GM12878 (cell line): ENCODE data around the gene S1PR4. TPM values are rescaled to one million over a fixed set of nuclear protein-coding genes. Genes with fewer than 3 reads are reported as not detected.

Experiments used
- ETV6 ChIP-seq, 2 experiments: fragments of 450-650 bp in 1 of 2; IDR thresholded peaks in 1 of 2; conservative IDR thresholded peaks in 1 of 2; 2 replicates each; pipeline ENCODE4 v1.6.1; 2014; ENCODE audit warnings: antibody characterized with exemption in 1 of 2, borderline replicate concordance in 1 of 2, low read depth in 1 of 2, mild to moderate bottlenecking in 1 of 2, moderate library complexity in 1 of 2
- GATAD2B ChIP-seq: fragments of 450-650 bp; conservative IDR thresholded peaks from 2 replicates; pipeline ENCODE4 v1.6.1; 2017; ENCODE audit warnings: low read depth, mild to moderate bottlenecking, moderate library complexity
- IKZF1 ChIP-seq: fragments of 450-650 bp; conservative IDR thresholded peaks from 2 replicates; pipeline ENCODE4 v1.6.1; 2017; ENCODE audit warnings: antibody characterized with exemption, mild to moderate bottlenecking
- LARP7 ChIP-seq: fragments of 450-650 bp; IDR thresholded peaks from 2 replicates; pipeline ENCODE4 v1.6.1; 2017; ENCODE audit warnings: mild to moderate bottlenecking
- POLR2AphosphoS5 ChIP-seq: IDR thresholded peaks from 2 replicates; pipeline ENCODE4 v1.6.1; 2011; ENCODE audit warnings: mild to moderate bottlenecking, low read length, inconsistent platforms
- RELA ChIP-seq: fragments of 450-650 bp; IDR thresholded peaks from 2 replicates; pipeline ENCODE4 v1.8.0; 2014; ENCODE audit warnings: borderline replicate concordance; ENCODE audit not compliant: partially characterized antibody
- RUNX3 ChIP-seq: IDR thresholded peaks from 2 replicates; pipeline ENCODE4 v1.6.1; 2012; ENCODE audit warnings: low read length, inconsistent platforms
- SREBF2 ChIP-seq: IDR thresholded peaks from 2 replicates; pipeline ENCODE4 v1.6.1; 2012; ENCODE audit warnings: mild to moderate bottlenecking, low read length
- polyA plus RNA-seq, 11 experiments: library from polyadenylated mRNA; depleted of rRNA in 4 of 11; unstranded in 6 of 11; stranded (reverse) in 5 of 11; fragments of >200 nt; fragmentation: Nextera tagmentation in 4 of 11; fragmentation: Illumina TruSeq in 1 of 11; extraction: Ambion mirVana in 4 of 11; extraction: Trizol in 1 of 11; gene quantifications; 1 replicate in 1 of 11; 2 replicates in 10 of 11; pipeline versions ENCODE4 v1.2.1 to v1.2.3, GENCODE V29; 2011 to 2016; ENCODE audit warnings: inconsistent platforms in 2 of 11, missing spikeins in 2 of 11, low read depth in 1 of 11
- total RNA-seq, 4 experiments: library from RNA; depleted of rRNA in 3 of 4; stranded (reverse); fragments of >200 nt in 3 of 4; fragmentation: Illumina TruSeq in 1 of 4; extraction: Trizol in 1 of 4; gene quantifications; 2 replicates each; pipeline versions ENCODE4 v1.2.1 to v1.2.3, GENCODE V29; 2013 to 2021
- TF ChIP-seq, protein P1 (sequence below), 3 experiments: IDR thresholded peaks in 2 of 3; conservative IDR thresholded peaks in 1 of 3; 2 replicates each; pipeline ENCODE4 v1.5.1; 2011; ENCODE audit warnings: low read depth in 3 of 3, low read length in 3 of 3, mild to moderate bottlenecking in 3 of 3, control low read depth in 2 of 3, moderate library complexity in 2 of 3, inconsistent platforms in 1 of 3, mixed read lengths in 1 of 3; ENCODE audit not compliant: control insufficient read depth in 2 of 3, insufficient read depth in 1 of 3; ENCODE audit errors: extremely low read depth in 1 of 3
- TF ChIP-seq, protein P2 (sequence below): fragments of 450-650 bp; conservative IDR thresholded peaks from 2 replicates; pipeline ENCODE4 v1.6.1; 2017; ENCODE audit warnings: mild to moderate bottlenecking, moderate library complexity

Gene S1PR4
- total and polyA plus RNA-seq, 10 of the 15 experiments (the other 5 are each of a cell fraction or from before 2014, with no cell fraction given): 0.19 to 57.7 (median 32.4) TPM; not detected in 1

DNA sequence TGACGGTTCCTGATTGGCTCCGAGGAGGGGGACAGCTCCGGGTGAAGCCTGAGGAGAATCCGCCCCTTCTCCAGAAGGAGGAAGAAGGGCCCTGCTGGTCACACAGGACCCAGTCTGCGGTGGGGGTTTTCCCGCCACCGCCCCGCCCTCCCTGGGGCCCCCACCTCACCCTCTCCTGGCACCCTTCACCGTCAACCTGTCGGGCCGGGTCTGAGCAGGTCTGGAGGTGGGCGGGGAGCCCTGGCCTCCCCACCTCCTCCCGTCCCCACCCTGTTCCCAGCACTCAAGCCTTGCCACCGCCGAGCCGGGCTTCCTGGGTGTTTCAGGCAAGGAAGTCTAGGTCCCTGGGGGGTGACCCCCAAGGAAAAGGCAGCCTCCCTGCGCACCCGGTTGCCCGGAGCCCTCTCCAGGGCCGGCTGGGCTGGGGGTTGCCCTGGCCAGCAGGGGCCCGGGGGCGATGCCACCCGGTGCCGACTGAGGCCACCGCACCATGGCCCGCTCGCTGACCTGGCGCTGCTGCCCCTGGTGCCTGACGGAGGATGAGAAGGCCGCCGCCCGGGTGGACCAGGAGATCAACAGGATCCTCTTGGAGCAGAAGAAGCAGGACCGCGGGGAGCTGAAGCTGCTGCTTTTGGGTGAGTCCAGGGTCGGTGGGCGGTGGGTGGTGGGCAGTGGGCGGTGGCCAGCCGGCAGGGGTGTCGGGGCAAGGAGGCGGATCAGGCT lies 42.4 kb upstream of the S1PR4 start, which contains the start of gene GNA15 (continued):
- TF ChIP-seq, protein P1, sequence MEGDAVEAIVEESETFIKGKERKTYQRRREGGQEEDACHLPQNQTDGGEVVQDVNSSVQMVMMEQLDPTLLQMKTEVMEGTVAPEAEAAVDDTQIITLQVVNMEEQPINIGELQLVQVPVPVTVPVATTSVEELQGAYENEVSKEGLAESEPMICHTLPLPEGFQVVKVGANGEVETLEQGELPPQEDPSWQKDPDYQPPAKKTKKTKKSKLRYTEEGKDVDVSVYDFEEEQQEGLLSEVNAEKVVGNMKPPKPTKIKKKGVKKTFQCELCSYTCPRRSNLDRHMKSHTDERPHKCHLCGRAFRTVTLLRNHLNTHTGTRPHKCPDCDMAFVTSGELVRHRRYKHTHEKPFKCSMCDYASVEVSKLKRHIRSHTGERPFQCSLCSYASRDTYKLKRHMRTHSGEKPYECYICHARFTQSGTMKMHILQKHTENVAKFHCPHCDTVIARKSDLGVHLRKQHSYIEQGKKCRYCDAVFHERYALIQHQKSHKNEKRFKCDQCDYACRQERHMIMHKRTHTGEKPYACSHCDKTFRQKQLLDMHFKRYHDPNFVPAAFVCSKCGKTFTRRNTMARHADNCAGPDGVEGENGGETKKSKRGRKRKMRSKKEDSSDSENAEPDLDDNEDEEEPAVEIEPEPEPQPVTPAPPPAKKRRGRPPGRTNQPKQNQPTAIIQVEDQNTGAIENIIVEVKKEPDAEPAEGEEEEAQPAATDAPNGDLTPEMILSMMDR (IDR thresholded peaks at IDR 0.05 in 2 of 3, conservative IDR thresholded peaks at IDR 0.05 in 1 of 3; ENCODE audit: control insufficient read depth in 2 of 3, extremely low read depth in 1 of 3, insufficient read depth in 1 of 3, low read depth in 3 of 3, low read length in 3 of 3): 0 out of 6 replicates have a peak, but pooled peaks of 1 of the 3 experiments have one; percentile 5
- TF ChIP-seq, protein P2, sequence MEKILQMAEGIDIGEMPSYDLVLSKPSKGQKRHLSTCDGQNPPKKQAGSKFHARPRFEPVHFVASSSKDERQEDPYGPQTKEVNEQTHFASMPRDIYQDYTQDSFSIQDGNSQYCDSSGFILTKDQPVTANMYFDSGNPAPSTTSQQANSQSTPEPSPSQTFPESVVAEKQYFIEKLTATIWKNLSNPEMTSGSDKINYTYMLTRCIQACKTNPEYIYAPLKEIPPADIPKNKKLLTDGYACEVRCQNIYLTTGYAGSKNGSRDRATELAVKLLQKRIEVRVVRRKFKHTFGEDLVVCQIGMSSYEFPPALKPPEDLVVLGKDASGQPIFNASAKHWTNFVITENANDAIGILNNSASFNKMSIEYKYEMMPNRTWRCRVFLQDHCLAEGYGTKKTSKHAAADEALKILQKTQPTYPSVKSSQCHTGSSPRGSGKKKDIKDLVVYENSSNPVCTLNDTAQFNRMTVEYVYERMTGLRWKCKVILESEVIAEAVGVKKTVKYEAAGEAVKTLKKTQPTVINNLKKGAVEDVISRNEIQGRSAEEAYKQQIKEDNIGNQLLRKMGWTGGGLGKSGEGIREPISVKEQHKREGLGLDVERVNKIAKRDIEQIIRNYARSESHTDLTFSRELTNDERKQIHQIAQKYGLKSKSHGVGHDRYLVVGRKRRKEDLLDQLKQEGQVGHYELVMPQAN: peak; percentile 49
- TF ChIP-seq RELA (peak; percentile 37), LARP7 (peak; percentile 71; the same call in 1 of the 2 replicates), RUNX3 (peak; percentile 47; the same call in 1 of the 2 replicates), IKZF1 (peak; percentile 82), POLR2AphosphoS5 (no peak), GATAD2B (peak; percentile 75), SREBF2 (no peak), ETV6 (conservative IDR thresholded peaks at IDR 0.05 in 1 of 2, IDR thresholded peaks at IDR 0.05 in 1 of 2; ENCODE audit: borderline replicate concordance in 1 of 2, low read depth in 1 of 2) (no peak)
